ENCODE data around the gene C1orf21.

C1orf21 gene

DNA sequence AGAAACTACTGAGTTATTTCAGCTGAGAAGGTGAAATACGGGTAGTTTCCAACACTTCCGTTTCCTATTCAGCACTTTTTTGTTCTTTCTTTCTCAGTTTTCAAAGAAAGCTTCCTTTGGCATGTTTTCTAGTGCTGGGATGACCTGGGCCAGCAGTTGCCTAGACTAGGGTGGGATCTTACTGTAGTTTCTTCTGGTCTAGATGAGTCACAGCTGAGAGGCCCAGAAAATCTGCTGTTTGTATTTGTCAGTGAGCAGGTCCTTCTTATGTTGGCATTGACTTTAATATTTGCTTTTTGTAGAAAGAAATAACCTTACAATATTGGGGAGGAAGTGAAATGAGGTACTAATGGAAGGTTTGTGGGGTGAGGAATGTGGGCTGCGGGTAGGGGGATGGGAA lies 22.2 kb downstream of the C1orf21 start:
- DNase-seq (ENCODE audit: low read depth in 2 of 3, low spot score in 1 of 3) = no peak

DNA sequence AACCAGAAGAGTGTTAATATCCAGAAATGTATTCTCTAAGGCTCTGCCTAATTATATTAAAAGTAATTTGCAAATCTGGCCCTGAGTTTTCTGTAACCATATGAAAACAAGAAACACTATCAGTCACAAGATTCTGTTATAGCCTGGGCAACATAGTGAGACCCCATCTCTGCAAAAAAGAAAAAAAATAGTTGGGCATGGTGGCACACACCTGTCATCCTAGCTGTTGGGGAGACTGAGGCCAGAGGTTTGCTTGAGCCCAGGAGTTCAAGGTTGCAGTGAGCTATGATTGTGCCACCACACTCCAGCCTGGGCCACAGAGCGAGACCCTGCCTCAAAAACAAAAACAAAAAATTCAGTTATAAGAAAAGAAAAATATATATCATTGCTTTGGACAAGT lies 25.6 kb downstream of the C1orf21 start:
- no peak for DNase-seq (ENCODE audit: low read depth in 2 of 3, low spot score in 1 of 3)

DNA sequence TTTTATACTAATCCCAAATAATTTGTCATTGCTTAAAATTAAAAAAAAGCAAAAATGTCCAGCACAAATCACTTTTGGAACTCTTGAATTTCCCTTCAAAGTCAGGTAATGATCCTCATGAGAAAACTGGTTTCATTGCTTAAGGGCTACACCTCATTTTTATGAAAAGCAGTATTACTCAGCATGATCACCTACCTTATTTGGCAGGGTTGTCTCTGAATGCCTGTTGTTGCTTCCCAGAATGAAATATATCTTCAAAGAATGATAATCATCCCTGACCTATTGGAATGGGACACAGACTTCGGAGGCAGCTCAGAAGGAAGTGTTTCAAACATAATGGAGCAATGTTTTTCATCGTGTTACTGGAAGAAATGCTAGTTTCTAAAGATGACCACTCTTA lies 29.7 kb downstream of the C1orf21 start:
- no peak for DNase-seq (ENCODE audit: low read depth in 2 of 3, low spot score in 1 of 3)

DNA sequence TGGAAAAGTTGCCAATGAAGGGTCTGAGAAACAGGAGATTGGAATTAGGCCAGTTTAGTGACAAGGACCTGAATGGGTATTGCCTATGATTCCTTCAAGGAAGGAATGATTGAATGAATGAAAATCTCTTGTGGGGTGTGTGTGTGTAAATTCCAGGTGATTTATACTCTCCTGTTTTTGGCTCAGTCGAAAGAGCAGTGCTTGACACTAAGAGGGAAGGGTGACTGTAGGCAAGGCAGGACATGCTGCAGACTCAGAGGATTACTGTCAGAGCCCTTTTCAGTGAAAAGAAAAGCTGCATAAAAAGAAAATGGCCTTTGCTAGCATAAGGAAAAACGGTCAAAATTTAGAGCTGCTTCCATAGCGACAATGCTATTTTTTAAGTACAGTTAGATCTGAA lies 30.1 kb downstream of the C1orf21 start:
- no peak for DNase-seq (ENCODE audit: low read depth in 2 of 3, low spot score in 1 of 3)

DNA sequence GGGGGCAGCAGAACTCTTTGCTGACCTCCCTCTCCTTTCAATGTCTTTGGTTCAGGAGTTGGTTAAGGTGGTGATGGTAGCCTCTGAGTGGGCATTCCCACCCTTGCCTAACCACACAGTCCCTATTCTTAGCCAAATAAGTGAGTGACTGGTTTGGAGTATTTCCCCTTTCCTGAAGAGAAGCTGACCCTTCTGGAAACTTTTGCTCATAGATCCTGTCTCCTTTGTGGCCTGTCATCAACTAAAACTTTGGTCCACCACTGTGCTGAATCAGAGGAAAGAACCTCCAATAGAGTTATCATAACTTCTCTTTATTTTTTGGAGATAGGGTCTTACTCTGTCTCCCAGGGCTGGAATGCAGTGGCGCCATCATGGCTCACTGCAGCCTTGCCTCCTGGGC lies 31.1 kb downstream of the C1orf21 start:
- no peak for DNase-seq (ENCODE audit: low read depth in 2 of 3, low spot score in 1 of 3)

DNA sequence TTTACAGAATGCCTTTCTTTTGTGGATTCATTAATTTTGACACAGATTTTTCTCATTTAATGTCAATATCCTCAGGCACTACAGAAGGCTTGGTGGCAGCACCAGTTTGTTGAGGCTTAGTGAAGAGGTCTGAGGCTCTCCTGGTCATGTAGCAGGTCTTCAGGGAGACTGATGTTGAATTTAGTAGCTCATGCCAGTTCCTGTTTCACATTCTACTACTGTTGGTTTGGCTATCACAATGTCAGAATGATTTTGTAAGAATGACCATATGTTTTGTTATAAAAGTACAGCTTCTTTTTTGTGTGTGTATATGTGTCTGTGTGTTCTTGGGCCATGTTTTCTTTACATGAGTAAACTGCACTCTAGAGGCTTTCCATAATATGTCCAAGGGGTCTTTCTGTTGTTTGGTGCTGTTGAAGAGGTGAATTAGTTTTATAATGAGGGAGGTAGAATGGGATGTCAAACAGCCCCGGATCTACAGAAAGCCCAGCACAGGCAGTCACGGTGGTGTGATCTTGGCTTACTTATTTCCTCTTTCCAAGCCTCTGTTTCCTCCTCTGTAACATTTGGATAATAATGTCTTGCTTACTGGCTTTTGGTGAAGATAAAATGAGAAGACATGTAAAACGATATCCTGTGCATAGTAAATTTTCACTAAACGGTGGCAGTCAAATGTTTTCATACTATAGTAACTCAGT lies 32.0 kb downstream of the C1orf21 start:
- no peak for DNase-seq (ENCODE audit: low read depth in 2 of 3, low spot score in 1 of 3)

DNA sequence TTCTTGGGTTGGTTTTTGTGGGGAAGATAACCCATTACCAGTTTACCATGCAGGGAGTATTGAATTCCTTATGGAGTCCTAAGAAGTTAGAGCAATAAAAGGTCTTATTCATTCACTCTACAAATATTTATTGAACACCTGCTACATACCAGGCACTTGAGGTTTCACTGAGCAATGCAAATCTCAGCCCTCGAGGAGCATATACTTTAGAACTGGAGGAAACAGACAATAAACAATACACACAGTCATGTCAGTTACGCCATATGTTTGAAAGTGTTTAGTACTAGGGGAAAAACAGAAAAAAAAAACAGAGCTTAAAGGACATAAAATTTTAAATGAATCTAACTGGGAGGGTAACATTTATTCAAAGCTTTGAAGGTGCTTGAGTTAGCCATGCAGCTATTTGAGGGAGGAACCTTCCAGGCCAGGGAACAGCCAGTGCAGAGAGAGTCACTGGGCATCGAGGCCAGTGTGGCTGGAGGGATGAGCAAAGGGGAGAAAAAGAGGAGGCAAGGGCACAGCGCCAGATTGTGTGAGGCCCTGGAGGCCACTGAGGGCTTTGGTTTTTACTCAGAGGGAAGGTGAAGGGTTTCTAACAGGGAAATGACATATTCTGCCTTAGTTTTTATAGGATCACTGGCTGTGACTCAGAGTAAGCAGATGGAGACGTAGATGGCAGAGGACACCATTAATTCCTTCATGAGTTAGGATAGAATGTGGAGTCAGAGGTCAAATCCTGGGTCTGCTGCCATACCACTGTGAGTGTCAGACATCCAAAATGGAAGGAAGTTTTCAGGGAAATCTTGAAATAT lies 32.7 kb downstream of the C1orf21 start:
- no peak for DNase-seq (ENCODE audit: low read depth in 2 of 3, low spot score in 1 of 3)

DNA sequence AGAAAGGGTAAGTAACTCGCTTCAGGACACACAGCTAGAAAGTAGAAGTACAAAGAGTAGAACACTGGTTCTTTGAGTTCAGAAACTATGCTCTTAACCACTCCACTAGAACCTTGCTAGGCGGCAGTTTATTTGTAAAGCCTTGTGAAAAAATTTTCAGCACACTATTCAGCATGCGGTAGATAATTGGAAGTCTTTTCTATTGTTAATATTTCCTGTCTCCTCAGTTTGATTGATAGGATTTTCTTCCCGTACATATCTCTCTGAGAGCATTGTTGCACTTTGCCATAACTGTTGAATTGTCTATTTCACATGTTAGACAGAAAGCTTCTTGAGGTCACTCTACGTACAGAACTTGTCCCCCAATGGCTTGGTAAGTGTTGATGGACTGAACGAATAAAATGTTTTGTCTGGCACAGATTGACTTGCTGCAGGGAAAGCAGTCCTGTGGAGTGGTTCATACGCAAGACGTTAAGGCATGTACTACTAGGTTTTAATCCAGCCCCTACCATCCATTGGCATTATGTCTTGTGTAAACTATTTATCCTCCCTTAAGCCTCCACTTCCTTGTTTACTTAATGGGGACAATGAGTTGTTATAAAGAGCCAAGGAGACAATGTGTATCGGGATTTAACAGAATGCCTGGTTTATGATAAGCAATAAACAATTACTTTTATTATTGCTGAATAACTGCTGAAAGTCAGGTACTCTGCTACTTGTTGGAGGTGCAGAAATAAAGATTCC lies 35.8 kb downstream of the C1orf21 start:
- DNase-seq (ENCODE audit: low read depth in 2 of 3, low spot score in 1 of 3) = no peak

DNA sequence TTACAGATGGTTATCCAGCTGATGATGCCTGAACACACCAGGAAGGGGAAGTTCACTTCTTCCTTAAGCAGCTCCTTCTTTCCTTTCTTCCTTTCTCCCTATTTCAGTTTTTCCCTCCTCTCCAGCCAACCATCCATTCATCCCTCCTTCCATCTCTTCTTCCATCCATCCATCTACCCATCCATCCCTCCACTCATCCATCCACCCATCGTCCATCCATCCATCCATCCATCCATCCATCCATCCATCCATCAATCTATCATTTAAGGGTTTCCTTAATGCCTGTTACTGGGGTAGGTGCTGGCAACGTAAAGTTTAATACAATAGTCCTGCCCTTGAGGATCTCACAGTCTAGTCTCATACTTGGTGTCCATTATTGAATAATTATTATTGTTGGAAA lies 36.8 kb downstream of the C1orf21 start:
- no peak for DNase-seq (ENCODE audit: low read depth in 2 of 3, low spot score in 1 of 3)

DNA sequence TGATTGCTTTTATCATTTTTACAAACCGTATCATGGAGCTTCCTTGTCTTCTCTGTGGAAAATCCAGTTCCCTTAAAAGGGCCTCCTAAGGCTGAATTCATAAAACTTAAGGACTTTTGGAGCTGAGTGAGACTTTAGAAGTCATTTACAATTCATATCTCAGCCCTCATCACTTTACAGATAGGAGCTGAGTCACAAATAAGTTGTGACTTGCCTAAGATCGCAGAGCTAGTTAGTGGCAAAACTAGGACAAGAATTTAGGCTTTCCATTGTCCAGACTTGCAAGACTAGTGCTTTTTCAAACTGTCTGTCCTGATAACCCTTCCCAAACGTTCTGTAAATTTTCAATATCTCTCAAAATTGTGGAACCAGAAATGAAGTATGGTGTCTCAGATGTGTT lies 37.3 kb downstream of the C1orf21 start:
- no peak for DNase-seq (ENCODE audit: low read depth in 2 of 3, low spot score in 1 of 3)

DNA sequence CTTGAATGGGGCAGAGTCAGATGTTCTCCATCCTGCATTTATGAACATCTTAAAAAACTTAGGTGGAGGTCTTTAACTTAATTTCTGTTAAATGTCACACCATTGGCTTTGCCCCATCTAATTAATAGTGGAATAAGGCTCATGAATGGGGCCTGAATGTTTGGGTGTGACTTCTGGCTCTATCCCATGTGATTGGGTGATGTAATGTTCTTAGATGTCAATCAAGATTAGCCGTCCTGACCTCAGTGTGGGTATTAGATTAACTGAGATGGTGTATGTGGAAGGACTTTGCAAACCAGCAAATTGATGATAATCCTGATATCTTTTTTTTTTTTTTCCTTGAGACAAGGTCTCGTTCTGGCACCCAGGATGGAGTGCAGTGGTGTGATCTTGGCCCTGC lies 38.1 kb downstream of the C1orf21 start:
- no peak for DNase-seq (ENCODE audit: low read depth in 2 of 3, low spot score in 1 of 3)

DNA sequence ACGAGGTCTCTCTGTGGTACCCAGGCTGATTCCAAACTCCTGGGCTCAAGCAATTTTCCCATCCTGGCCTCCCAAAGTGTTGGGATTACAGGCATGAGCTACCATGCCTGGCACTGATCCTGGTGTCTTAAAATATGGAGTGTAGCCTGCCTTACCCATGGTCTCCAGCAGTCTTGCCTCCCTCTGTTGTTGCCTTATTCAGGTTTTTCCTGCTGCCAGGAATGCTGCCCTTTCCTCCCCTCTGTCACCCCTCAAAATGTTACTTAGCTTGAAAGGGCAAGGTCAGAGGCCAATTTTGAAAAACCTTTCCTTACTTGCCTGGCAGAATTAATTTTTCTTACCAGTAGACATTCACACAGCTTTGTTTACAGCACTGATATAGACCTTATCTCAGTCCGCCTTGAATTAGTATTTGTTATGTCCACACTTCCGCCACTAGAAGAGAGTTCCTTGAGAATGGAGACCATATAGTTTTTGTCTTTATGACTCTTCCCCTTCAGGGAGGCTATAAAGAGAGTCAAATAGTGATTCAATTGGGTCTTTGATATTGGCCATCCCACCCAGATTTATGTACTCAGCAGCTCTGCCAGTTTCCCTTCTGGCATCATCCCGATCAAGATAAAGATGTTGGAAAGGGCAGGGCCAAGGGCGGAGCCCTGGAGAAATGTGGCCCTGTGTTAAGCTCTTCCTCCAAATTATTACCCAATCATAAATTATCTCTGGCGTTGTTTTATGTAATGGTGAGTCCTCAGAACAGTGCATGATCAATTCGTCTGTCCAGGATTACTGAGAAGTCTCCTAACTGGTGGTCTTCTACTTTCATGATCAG lies 38.8 kb downstream of the C1orf21 start:
- DNase-seq (ENCODE audit: low read depth in 2 of 3, low spot score in 1 of 3) = no peak

DNA sequence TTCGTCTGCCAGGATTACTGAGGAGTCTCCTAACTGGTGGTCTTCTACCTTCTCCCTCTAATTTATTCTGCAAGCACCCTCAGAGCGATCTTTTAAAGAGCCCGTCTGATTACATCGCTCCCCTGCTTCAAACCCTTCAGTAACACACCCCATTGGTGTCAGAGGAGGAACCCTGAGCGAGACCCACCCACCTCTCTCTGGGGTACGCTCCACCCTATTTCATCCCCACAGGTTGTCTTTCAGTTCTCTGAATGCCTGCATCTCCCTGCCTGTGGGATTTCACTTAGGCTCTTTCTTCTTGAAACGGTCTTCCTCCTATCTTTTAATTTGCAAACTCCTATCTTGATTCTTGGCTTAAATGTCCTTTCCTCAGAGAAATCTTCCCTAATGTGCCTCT lies 39.4 kb downstream of the C1orf21 start:
- DNase-seq (ENCODE audit: low read depth in 2 of 3, low spot score in 1 of 3) = no peak

DNA sequence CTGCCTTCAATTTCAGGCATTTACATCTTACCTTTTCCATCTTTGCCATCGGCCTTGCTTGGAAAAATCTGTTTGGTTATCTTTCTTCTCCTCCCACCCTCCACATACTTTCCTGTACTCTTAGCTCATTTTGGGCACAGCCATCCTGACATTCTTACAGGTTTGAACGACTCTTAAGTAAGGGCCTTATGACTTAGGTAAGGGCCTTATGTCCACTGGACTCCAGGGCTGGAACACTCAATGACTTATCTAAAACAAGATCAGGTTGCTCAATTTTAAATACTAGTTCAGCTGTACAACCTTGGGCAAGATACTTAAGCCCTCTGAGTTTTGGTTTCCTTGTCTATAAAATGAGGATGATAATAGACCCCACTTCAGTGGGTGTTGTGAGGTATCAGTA lies 40.9 kb downstream of the C1orf21 start:
- DNase-seq (ENCODE audit: low read depth in 2 of 3, low spot score in 1 of 3) = no peak

DNA sequence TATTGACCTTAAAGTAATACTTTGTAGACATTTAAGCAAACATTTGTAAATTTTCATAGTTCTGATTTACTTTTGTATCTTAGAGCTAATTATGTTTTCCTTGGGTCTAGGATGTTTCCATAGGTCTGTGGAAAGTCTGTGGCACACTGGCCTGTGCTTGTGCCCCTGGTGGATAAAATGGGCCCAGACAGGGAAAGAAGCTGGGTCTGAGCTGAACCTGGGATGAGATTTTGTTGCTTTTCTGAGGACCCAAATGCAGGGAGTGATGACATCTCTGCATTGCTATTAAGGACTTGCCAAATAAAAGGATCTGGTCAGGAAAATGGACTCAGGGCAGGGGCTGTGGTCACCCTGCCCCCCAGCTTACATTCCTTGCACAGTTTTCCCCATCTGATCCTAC lies 41.8 kb downstream of the C1orf21 start:
- DNase-seq (ENCODE audit: low read depth in 2 of 3, low spot score in 1 of 3) = no peak

DNA sequence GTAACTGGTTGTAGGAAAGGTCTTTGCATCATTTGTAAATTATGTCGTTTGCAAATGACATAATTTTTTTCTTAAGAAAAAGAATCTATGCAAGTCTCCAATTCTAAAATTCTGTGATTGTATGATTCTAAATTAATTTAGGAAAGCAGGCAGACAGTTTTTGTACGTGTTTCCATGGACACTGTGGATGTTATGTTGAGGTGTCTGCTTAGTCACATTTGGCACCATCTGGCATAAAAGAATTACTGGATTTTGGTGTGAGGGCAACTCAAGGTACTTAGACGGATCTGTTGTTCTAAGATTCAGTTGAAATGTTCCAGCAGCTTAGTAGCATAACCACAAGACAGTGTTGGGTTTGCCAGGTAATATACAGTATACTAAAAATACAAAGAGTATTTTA lies 42.5 kb downstream of the C1orf21 start:
- DNase-seq (ENCODE audit: low read depth in 2 of 3, low spot score in 1 of 3) = no peak

DNA sequence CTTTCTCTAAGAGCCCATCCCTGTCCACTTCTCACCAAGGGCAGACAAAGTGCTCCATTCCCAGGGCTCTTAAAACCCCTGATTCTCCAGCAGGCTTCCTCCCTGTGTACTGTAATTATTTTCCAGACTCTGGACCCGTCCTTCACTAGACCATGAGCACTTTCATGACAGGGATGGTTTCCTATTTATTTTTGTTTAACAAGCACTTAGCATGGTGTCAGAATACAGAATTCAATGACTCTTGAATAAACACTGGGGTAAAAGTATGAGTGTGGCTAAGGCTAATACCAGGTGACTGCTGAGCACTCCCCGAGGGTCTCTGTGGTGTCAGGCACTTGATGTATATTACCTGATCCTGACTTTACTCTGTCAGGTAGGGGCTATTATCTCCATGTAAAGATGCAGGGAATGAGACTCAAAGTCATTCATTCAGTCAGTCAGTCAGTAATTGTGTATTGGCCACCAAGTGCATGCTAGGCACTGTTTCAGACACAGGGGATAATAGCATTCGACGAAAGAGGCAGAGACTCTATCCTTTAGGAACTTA lies 47.2 kb downstream of the C1orf21 start:
- DNase-seq (ENCODE audit: low read depth in 2 of 3, low spot score in 1 of 3) = no peak

DNA sequence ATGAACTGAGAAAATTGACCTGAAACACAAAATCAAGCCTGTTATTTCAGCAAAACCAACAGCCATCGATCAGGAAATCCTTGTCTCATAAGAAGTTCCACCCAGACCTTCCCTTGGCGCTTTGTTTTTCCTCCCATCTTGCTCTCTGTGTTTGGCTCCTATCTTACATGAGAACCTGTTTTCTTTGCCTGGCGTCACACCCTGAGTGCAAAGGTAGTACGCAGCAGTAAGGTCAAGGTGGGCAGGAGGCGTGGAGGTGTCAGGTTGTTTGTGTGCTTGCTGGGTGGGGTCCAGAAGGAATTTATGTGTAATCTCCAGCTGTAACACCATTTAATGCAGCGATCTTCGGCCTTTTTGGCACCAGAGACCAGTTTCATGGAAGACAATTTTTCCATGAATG lies 50.5 kb downstream of the C1orf21 start:
- no peak for DNase-seq (ENCODE audit: low read depth in 2 of 3, low spot score in 1 of 3)

DNA sequence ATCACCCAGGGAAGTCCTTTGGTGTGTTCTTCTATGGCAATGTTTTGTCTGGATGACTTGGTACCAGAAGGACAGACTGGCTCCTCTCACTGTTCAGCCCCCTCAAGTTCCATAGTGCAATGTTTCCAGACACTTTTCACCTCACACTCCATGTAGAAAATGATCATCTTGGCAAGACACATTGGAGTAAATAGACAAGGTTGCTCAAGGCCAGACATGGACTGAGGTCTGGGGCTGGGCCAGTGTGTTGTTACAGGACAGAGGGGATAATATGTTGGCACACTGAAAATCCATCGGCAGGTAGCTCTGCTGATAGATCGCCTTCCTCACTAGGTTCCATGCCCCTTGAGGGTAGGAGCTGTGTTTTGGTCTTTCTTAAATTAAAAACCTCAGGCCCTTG lies 51.5 kb downstream of the C1orf21 start:
- DNase-seq (ENCODE audit: low read depth in 2 of 3, low spot score in 1 of 3) = no peak

DNA sequence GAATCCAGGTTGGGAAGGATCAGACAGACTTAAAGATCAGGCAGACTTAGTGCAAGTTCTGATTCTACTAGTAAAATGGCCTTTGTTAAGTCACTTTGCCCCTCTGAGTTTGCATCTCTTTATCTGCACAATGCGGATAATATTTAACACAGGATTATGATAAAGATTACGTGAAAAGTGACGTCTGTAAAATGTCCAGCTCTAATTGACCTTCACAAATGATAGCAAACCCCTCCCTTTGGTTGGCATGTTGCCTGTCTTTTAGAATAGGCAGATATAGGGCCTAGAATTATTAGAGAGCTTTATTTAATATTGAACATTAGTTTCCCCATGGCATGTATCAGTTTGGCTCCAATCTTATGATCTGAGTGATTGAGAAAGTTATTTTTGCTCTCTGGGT lies 55.4 kb downstream of the C1orf21 start:
- no peak for DNase-seq (ENCODE audit: low read depth in 2 of 3, low spot score in 1 of 3)

DNA sequence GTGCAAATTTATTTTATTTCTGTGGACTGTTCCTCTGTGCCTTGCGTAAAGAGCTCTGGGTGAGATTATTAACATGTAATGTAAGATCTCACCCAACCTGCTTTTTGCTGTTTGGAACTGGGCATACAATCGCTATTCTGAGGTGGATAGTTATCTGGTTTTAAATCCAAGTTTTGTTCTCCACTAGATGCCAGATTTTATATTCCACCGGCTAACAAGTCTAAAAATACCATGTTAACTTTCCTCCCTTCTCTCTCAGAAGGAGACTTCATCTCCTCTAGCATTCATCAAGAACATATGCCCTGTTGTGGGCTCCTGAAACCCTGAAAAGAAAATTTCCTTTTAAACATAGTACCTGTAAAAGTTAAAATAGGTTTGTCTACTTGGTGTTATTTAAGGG lies 56.4 kb downstream of the C1orf21 start:
- DNase-seq (ENCODE audit: low read depth in 2 of 3, low spot score in 1 of 3) = no peak

All from stimulated activated CD4-positive, alpha-beta T cell treated with anti-CD3 and anti-CD28 coated beads, Interleukin-12 subunit alpha, Interleukin-12 subunit beta, amount 100 ng/mL, for 48 hours (primary cell).